Neural cell (in vitro differentiated cells): ENCODE results near the gene SS18. TPM values are rescaled to one million over a fixed set of nuclear protein-coding genes. Genes with fewer than 3 reads are reported as not detected.
A peak's percentile ranks its signal among the peaks of the same experiment; 100 is the strongest.

Experiments
- H2AFZ ChIP-seq: fragments of 200-600, 300-800 bp; sonication (generic), shearing (Covaris generic); 2 replicates; pipeline ENCODE4 v1.6.0; 2014; ENCODE audit warnings: low read depth, mild to moderate bottlenecking, antibody characterized with exemption, low read length, moderate library complexity
- H3F3A ChIP-seq: fragments of 200-600 bp; shearing (Covaris generic); 2 replicates; pipeline ENCODE4 v1.6.1; 2016; ENCODE audit warnings: mild to moderate bottlenecking, moderate library complexity, mixed read lengths, antibody characterized with exemption, low read length; ENCODE audit not compliant: insufficient read depth, poor library complexity, severe bottlenecking
- H3K27ac ChIP-seq: fragments of 200-600, 300-800 bp; sonication (generic), shearing (Covaris generic); 2 replicates; pipeline ENCODE4 v1.5.1; 2014; ENCODE audit warnings: mild to moderate bottlenecking, low read length, moderate library complexity
- H3K27me3 ChIP-seq: fragments of 300-800, 200-600 bp; sonication (generic), shearing (Covaris generic); 2 replicates; pipeline ENCODE4 v1.6.0; 2014; ENCODE audit warnings: mild to moderate bottlenecking, low read depth, low read length, moderate library complexity; ENCODE audit not compliant: insufficient read depth
- H3K36me3 ChIP-seq: fragments of 300-800, 200-600 bp; sonication (generic), shearing (Covaris generic); 2 replicates; pipeline ENCODE4 v1.5.1; 2014; ENCODE audit warnings: mild to moderate bottlenecking, antibody characterized with exemption, low read length, moderate library complexity; ENCODE audit not compliant: insufficient read depth
- H3K4me2 ChIP-seq: fragments of 300-800, 200-600 bp; sonication (generic), shearing (Covaris generic); 2 replicates; pipeline ENCODE4 v1.6.0; 2014; ENCODE audit warnings: mild to moderate bottlenecking, low read length
- H3K4me3 ChIP-seq: fragments of 300-800, 200-600 bp; sonication (generic), shearing (Covaris generic); 2 replicates; pipeline ENCODE4 v1.5.1; 2014; ENCODE audit warnings: mild to moderate bottlenecking, low read length, moderate library complexity
- H3K79me2 ChIP-seq: fragments of 200-600 bp; shearing (Covaris generic); replicated peaks from 2 replicates; pipeline ENCODE4 v1.6.0; 2014; ENCODE audit warnings: mild to moderate bottlenecking, low read length, moderate library complexity; ENCODE audit not compliant: insufficient read depth
- H3K9ac ChIP-seq: fragments of 300-800, 200-600 bp; sonication (generic), shearing (Covaris generic); 2 replicates; pipeline ENCODE4 v1.6.1; 2016; ENCODE audit warnings: mild to moderate bottlenecking, low read length, mixed read lengths
- H3K9me2 ChIP-seq: fragments of 200-600 bp; shearing (Covaris generic); 2 replicates; pipeline ENCODE4 v1.6.1; 2016; ENCODE audit warnings: mild to moderate bottlenecking, low read length, mixed read lengths; ENCODE audit not compliant: insufficient read depth
- H3K9me3 ChIP-seq: fragments of 200-600, 300-800 bp; sonication (generic), shearing (Covaris generic); 2 replicates; pipeline ENCODE4 v1.6.1; 2016; ENCODE audit warnings: mild to moderate bottlenecking, mixed run types, low read length, moderate library complexity, mixed read lengths
- H4K20me1 ChIP-seq: fragments of 200-600 bp; shearing (Covaris generic); 2 replicates; pipeline ENCODE4 v1.6.1; 2016; ENCODE audit warnings: mild to moderate bottlenecking, mixed run types; ENCODE audit not compliant: insufficient read depth
- EP300 ChIP-seq: fragments of 450-650 bp; conservative IDR thresholded peaks from 2 replicates; pipeline ENCODE4 v1.6.1; 2014; ENCODE audit warnings: antibody characterized with exemption, mild to moderate bottlenecking, moderate library complexity; ENCODE audit not compliant: poor library complexity, severe bottlenecking
- EZH2 ChIP-seq: fragments of 200-600, 300-800 bp; shearing (Covaris generic), sonication (generic); IDR thresholded peaks from 2 replicates; pipeline ENCODE4 v1.6.1; 2014; ENCODE audit warnings: antibody characterized with exemption, low read length, borderline replicate concordance, mild to moderate bottlenecking; ENCODE audit not compliant: insufficient read depth, poor library complexity, severe bottlenecking
- MXI1 ChIP-seq: fragments of 450-650 bp; conservative IDR thresholded peaks from 2 replicates; pipeline ENCODE4 v1.6.1; 2014; ENCODE audit warnings: antibody characterized with exemption, mild to moderate bottlenecking; ENCODE audit not compliant: poor library complexity, severe bottlenecking
- POLR2AphosphoS5 ChIP-seq: IDR thresholded peaks from 2 replicates; pipeline ENCODE4 v1.6.1; 2012
- RAD21 ChIP-seq: fragments of 450-650 bp; conservative IDR thresholded peaks from 2 replicates; pipeline ENCODE4 v1.6.1; 2014; ENCODE audit warnings: antibody characterized with exemption, mild to moderate bottlenecking, moderate library complexity
- SMC3 ChIP-seq: fragments of 450-650 bp; conservative IDR thresholded peaks from 2 replicates; pipeline ENCODE4 v1.6.1; 2014; ENCODE audit warnings: antibody characterized with exemption, mild to moderate bottlenecking, moderate library complexity; ENCODE audit not compliant: poor library complexity
- TAF1 ChIP-seq: IDR thresholded peaks from 2 replicates; pipeline ENCODE4 v1.6.1; 2012; ENCODE audit warnings: low read depth
- polyA plus RNA-seq: library from polyadenylated mRNA; depleted of rRNA; stranded (reverse); fragments of >200 nt; gene quantifications from 2 replicates; pipeline ENCODE4 v1.2.3, GENCODE V29; 2014
- TF ChIP-seq, protein P1 (sequence below): IDR thresholded peaks from 2 replicates; pipeline ENCODE4 v1.6.1; 2012; ENCODE audit warnings: borderline replicate concordance
- TF ChIP-seq, protein P2 (sequence below): fragments of 450-650 bp; IDR thresholded peaks from 2 replicates; pipeline ENCODE4 v1.5.1; 2014; ENCODE audit warnings: antibody characterized with exemption, mild to moderate bottlenecking, moderate library complexity; ENCODE audit not compliant: poor library complexity, severe bottlenecking

Gene SS18
- polyA plus RNA-seq, 1 donor from 2014 or later: 62.0 TPM

DNA sequence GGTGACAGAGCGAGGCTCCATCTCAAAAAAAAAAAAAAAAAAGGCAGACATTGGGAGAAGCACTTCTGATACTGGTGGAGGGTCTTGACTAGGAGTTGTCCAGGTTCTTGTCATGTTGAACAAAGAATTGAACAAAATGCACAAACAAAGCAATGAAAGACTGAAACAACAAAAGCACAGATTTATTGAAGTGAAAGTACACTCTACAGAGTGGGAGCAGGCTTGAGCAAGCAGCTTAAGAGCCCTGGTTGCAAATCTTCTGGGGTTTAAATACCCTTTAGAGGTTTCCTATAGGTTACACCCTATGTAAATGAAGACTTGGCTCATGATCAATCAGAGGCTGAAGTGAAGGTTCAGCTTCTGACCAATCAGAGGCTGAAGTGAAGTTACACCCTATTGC lies 6.4 kb upstream of the SS18 start:
- no peak overlapping the region for H3K9ac ChIP-seq
- no peaks in the 10 kb centered on the region for H4K20me1 ChIP-seq
- H3F3A ChIP-seq: no peaks in the 10 kb centered on the region
- H3K79me2 ChIP-seq: no peaks in the 10 kb centered on the region
- H3K4me3 ChIP-seq: no peak overlapping the region
- no peak overlapping the region for H3K27ac ChIP-seq
- H2AFZ ChIP-seq: no peak overlapping the region
- TF ChIP-seq POLR2AphosphoS5 (no peak), RAD21 (no peak), SMC3 (no peak), TAF1 (no peak), EZH2 (no peak), EP300 (no peak)
- TF ChIP-seq, protein P1, sequence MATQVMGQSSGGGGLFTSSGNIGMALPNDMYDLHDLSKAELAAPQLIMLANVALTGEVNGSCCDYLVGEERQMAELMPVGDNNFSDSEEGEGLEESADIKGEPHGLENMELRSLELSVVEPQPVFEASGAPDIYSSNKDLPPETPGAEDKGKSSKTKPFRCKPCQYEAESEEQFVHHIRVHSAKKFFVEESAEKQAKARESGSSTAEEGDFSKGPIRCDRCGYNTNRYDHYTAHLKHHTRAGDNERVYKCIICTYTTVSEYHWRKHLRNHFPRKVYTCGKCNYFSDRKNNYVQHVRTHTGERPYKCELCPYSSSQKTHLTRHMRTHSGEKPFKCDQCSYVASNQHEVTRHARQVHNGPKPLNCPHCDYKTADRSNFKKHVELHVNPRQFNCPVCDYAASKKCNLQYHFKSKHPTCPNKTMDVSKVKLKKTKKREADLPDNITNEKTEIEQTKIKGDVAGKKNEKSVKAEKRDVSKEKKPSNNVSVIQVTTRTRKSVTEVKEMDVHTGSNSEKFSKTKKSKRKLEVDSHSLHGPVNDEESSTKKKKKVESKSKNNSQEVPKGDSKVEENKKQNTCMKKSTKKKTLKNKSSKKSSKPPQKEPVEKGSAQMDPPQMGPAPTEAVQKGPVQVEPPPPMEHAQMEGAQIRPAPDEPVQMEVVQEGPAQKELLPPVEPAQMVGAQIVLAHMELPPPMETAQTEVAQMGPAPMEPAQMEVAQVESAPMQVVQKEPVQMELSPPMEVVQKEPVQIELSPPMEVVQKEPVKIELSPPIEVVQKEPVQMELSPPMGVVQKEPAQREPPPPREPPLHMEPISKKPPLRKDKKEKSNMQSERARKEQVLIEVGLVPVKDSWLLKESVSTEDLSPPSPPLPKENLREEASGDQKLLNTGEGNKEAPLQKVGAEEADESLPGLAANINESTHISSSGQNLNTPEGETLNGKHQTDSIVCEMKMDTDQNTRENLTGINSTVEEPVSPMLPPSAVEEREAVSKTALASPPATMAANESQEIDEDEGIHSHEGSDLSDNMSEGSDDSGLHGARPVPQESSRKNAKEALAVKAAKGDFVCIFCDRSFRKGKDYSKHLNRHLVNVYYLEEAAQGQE: no peak
- TF ChIP-seq, protein P2, sequence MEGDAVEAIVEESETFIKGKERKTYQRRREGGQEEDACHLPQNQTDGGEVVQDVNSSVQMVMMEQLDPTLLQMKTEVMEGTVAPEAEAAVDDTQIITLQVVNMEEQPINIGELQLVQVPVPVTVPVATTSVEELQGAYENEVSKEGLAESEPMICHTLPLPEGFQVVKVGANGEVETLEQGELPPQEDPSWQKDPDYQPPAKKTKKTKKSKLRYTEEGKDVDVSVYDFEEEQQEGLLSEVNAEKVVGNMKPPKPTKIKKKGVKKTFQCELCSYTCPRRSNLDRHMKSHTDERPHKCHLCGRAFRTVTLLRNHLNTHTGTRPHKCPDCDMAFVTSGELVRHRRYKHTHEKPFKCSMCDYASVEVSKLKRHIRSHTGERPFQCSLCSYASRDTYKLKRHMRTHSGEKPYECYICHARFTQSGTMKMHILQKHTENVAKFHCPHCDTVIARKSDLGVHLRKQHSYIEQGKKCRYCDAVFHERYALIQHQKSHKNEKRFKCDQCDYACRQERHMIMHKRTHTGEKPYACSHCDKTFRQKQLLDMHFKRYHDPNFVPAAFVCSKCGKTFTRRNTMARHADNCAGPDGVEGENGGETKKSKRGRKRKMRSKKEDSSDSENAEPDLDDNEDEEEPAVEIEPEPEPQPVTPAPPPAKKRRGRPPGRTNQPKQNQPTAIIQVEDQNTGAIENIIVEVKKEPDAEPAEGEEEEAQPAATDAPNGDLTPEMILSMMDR: no peak
- no peaks in the 10 kb centered on the region for H3K9me2 ChIP-seq
- H3K36me3 ChIP-seq: no peaks in the 10 kb centered on the region
- H3K4me2 ChIP-seq: no peak overlapping the region
- H3K27me3 ChIP-seq: no peaks in the 10 kb centered on the region
- H3K9me3 ChIP-seq: no peaks in the 10 kb centered on the region

DNA sequence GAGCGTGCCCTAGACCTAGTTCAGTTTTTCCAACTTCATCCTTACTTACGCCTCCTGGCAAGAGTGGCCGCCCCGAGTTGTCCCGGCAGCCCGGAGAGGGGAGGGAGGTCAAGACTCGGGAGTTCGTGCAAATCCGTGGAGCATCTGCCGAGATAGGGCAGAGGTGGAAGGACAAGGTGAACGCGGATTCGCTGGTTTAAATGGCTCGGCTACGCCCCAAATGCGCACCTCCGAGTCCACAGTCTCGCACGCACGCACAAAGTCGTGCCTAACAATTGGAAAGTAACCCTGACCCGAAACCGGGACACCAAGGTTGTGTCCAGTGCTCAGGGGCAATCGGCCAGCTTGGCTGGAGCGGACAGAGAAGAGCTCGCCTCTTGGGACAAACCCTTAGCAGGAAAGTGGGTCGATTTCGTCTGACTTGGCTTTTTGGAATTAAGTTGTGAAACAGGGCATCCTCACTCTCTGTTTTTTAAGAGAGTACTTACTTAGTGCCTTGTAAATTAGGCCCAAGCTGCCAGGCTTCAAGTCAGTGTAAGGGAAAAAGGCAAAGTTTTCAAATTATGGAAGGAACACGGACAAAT lies 726 bp upstream of the SS18 start:
- TF ChIP-seq MXI1 (no peak), EP300 (no peak), TAF1 (no peak), RAD21 (no peak), EZH2 (no peak), POLR2AphosphoS5 (no peak)
- TF ChIP-seq, protein P1: no peak
- TF ChIP-seq, protein P2: no peak
- H3K4me3 ChIP-seq: peak overlapping the region; percentile 93

More for the DNA sequence above, 726 bp upstream of the SS18 start:
- no peaks in the 10 kb centered on the region for H3K27me3 ChIP-seq
- peak overlapping the region; percentile 86 for H2AFZ ChIP-seq
- peak overlapping the region; percentile 89 for H3K9ac ChIP-seq
- peaks cover 32% of the 10 kb centered on the region for H3K79me2 ChIP-seq
- peak overlapping the region; percentile 95 for H3K27ac ChIP-seq
- H3K4me2 ChIP-seq: peak overlapping the region; percentile 88
- peaks cover 1% of the 10 kb centered on the region for H3K36me3 ChIP-seq
- H3K9me2 ChIP-seq: no peaks in the 10 kb centered on the region
- no peaks in the 10 kb centered on the region for H4K20me1 ChIP-seq
- no peaks in the 10 kb centered on the region for H3K9me3 ChIP-seq
- no peaks in the 10 kb centered on the region for H3F3A ChIP-seq
